ENCODE results near the gene FGFR2.

- TF ChIP-seq EZH2 (IDR thresholded peaks at IDR 0.05) (no peak), POLR2AphosphoS5 (IDR thresholded peaks at IDR 0.05; ENCODE audit: borderline replicate concordance, low read depth, low read length) (no peak), FOXP2 (optimal IDR thresholded peaks at IDR 0.05; ENCODE audit: control extremely low read depth, extremely low read length, insufficient read depth) (no peak)
Observed at GRCh38 chr10:121442086-121442935, 155.9 kb downstream of the FGFR2 start.

Measured in SK-N-MC (cell line).